ENCODE data around the gene CTNNA3. TPM values are rescaled to one million over a fixed set of nuclear protein-coding genes. Genes with fewer than 3 reads are reported as not detected.
"Not testable (repeated sequence)": the region's sequence is repeated elsewhere in the genome, so short reads cannot be mapped to it uniquely, and the experiment has no call there.

CTNNA3 gene
- total RNA-seq, 1 experiment from 2014 or later = 0.02 TPM

DNA sequence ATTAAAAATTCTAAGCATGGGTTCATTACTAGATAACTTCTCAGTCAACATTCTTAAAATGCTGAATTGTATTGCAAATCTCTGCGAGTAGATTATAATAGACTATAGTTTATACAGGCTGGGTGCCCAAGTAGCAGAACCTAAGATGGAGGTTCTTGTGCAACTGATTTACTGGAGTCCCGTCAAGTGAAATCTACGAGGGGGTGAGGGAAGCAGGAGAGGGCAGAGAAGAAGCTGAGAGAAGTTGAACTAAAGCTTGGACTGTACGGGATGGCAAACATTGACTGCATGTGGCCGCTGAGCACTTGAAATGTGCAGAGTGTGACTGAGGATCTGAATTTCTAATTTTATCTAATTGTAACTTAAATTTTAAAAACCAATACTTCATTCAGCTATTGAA, 124.5 kb downstream of the CTNNA3 start:
- CTCF ChIA-PET = interaction anchor here (0.6 kb wide), 2 partner anchors 12 to 177 kb away, joined by 3 read pairs; no protein-coding TSS in a partner anchor
- TF ChIP-seq, protein P1, sequence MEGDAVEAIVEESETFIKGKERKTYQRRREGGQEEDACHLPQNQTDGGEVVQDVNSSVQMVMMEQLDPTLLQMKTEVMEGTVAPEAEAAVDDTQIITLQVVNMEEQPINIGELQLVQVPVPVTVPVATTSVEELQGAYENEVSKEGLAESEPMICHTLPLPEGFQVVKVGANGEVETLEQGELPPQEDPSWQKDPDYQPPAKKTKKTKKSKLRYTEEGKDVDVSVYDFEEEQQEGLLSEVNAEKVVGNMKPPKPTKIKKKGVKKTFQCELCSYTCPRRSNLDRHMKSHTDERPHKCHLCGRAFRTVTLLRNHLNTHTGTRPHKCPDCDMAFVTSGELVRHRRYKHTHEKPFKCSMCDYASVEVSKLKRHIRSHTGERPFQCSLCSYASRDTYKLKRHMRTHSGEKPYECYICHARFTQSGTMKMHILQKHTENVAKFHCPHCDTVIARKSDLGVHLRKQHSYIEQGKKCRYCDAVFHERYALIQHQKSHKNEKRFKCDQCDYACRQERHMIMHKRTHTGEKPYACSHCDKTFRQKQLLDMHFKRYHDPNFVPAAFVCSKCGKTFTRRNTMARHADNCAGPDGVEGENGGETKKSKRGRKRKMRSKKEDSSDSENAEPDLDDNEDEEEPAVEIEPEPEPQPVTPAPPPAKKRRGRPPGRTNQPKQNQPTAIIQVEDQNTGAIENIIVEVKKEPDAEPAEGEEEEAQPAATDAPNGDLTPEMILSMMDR (IDR thresholded peaks at IDR 0.05; ENCODE audit: unreplicated experiment) = no peak
- no TSS peak for BruUV-seq (replicated peaks)
- Mint-ChIP-seq H3K27ac (ENCODE audit: low read depth, unreplicated experiment) (no peak overlapping the region), H3K36me3 (ENCODE audit: insufficient read depth, unreplicated experiment) (peaks cover 5% of the 10 kb centered on the region), H3K4me1 (ENCODE audit: insufficient read depth, unreplicated experiment) (no peaks in the 10 kb centered on the region), H3K4me3 (ENCODE audit: unreplicated experiment) (no peak overlapping the region), H3K27me3 (ENCODE audit: insufficient read depth, unreplicated experiment) (peaks cover 16% of the 10 kb centered on the region), H3K9me3 (ENCODE audit: unreplicated experiment) (no peaks in the 10 kb centered on the region)
- POLR2A ChIA-PET = no interaction called here
- DNase-seq (ENCODE audit: unreplicated experiment) = no peak
- intact Hi-C loops (cut with micrococcal nuclease) = no loop called here

DNA sequence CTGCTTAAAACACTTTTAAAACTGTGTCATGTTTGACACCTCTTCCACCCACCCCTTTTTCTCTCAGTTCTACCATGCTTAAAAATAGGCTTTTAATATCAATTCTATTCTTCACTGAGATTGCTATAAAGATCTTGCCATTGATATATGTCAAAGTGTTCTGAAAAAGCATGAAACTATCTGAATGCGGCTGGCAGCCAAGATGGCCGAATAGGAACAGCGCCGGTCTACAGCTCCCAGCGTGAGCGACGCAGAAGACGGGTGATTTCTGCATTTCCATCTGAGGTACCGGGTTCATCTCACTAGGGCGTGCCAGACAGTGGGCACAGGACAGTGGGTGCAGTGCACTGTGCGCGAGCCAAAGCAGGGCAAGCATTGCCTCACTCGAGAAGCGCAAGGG, 137.7 kb downstream of the CTNNA3 start:
- H3K27me3 Mint-ChIP-seq (ENCODE audit: insufficient read depth, unreplicated experiment) = peaks cover 10% of the 10 kb centered on the region
- DNase-seq (ENCODE audit: unreplicated experiment); H3K27ac Mint-ChIP-seq (ENCODE audit: low read depth, unreplicated experiment); H3K4me3 Mint-ChIP-seq (ENCODE audit: unreplicated experiment); BruUV-seq (replicated peaks); H3K9me3 Mint-ChIP-seq (ENCODE audit: unreplicated experiment); intact Hi-C loops (cut with micrococcal nuclease); H3K36me3 Mint-ChIP-seq (ENCODE audit: insufficient read depth, unreplicated experiment); H3K4me1 Mint-ChIP-seq (ENCODE audit: insufficient read depth, unreplicated experiment); POLR2A ChIA-PET: not testable (repeated sequence)
- CTCF ChIA-PET = interaction anchor here (0.7 kb wide), 1 partner anchor 1236 kb away, joined by 3 read pairs; no protein-coding TSS in a partner anchor

DNA sequence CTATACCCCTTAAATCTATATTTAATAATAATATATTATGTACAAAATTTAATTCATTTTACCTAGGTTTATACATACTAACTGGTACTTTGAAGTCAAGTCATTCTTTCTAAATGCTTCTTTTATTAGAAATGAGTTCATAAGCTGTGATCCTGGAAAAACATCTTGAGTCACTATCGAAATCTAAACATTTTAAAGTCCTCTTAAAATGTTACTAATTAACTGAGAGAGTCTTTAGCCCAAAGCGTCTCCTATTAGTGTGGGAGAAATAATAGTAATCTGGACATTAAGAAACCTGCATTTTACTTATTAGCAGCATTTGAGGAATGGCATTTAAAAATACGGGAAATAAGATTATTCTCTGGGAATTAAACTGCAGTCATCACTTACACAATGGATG, 142.7 kb downstream of the CTNNA3 start:
- ChIA-PET POLR2A (no interaction called here), CTCF (interaction anchor here (0.6 kb wide), 1 partner anchor 17 kb away, joined by 3 read pairs; no protein-coding TSS in a partner anchor)
- Mint-ChIP-seq H3K9me3 (ENCODE audit: unreplicated experiment) (no peaks in the 10 kb centered on the region), H3K27me3 (ENCODE audit: insufficient read depth, unreplicated experiment) (no peaks in the 10 kb centered on the region), H3K4me3 (ENCODE audit: unreplicated experiment) (no peak overlapping the region), H3K36me3 (ENCODE audit: insufficient read depth, unreplicated experiment) (no peaks in the 10 kb centered on the region), H3K27ac (ENCODE audit: low read depth, unreplicated experiment) (no peak overlapping the region), H3K4me1 (ENCODE audit: insufficient read depth, unreplicated experiment) (no peaks in the 10 kb centered on the region)
- no peak for DNase-seq (ENCODE audit: unreplicated experiment)
- intact Hi-C loops (cut with micrococcal nuclease) = no loop called here
- BruUV-seq (replicated peaks) = no TSS peak
- TF ChIP-seq, protein P1 (IDR thresholded peaks at IDR 0.05; ENCODE audit: unreplicated experiment) = no peak

DNA sequence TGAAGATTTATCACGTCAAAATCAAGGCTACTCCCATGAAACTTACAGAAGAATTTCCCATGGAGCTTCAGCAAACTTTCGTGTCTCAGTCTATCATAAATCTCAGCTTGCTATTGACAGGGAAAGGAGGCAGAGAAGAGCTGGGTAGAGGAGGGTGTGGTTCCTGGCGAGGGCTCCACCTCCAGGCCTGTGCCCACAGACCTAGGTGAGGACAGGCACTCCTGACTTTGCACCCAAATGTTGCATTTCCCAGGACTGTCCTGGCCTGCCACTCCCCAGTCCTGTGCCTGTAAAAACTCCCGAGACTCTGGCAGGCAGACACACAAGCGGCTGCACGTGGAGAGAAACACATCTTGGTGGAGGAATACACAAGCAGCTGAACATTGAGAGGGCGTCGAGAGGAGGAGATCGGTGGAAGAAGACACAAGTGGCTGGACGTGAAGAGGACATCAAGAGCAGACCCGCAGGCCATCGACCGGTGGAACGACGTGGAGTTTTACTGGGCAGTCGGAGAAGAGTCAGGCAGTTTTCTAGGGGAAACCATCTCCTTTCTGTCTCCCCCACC, 145.1 kb downstream of the CTNNA3 start:
- TF ChIP-seq, protein P1 (IDR thresholded peaks at IDR 0.05; ENCODE audit: unreplicated experiment) = no peak
- Mint-ChIP-seq H3K4me1 (ENCODE audit: insufficient read depth, unreplicated experiment) (no peaks in the 10 kb centered on the region), H3K27ac (ENCODE audit: low read depth, unreplicated experiment) (no peak overlapping the region), H3K27me3 (ENCODE audit: insufficient read depth, unreplicated experiment) (peaks cover under 1% of the 10 kb centered on the region), H3K9me3 (ENCODE audit: unreplicated experiment) (no peaks in the 10 kb centered on the region), H3K36me3 (ENCODE audit: insufficient read depth, unreplicated experiment) (no peaks in the 10 kb centered on the region), H3K4me3 (ENCODE audit: unreplicated experiment) (no peak overlapping the region)
- intact Hi-C loops (cut with micrococcal nuclease) = no loop called here
- BruUV-seq (replicated peaks) = no TSS peak
- POLR2A ChIA-PET = interaction anchor here (0.8 kb wide), 1 partner anchor 9 kb away, joined by 3 read pairs; no protein-coding TSS in a partner anchor
- CTCF ChIA-PET = interaction anchor here (1.3 kb wide), 1 partner anchor 120 kb away, joined by 3 read pairs; no protein-coding TSS in a partner anchor
- no peak for DNase-seq (ENCODE audit: unreplicated experiment)
